ENCODE data around the gene LRRC8D. TPM values are rescaled to one million over a fixed set of nuclear protein-coding genes. Genes with fewer than 3 reads are reported as not detected.
"Not testable (repeated sequence)": the region's sequence is repeated elsewhere in the genome, so short reads cannot be mapped to it uniquely, and the experiment has no call there.

LRRC8D gene
- total and polyA plus RNA-seq, 9 of the 15 experiments (the other 6 are each of a cell fraction or from before 2014, with no cell fraction given) = 3.4 to 53.9 (median 15.9) TPM

- TF ChIP-seq ZBTB26 (CRISPR knock-in tag; IDR thresholded peaks at IDR 0.05) = no peak
Measured at GRCh38 chr1:89980605-89981004, 159.8 kb downstream of the LRRC8D start (continued).

- H3K79me2 ChIP-seq (ENCODE audit: control insufficient read depth, insufficient read depth, low read length); H3K27ac ChIP-seq (ENCODE audit: extremely low read depth, low read depth, low read length); FAIRE-seq; H3K9me3 ChIP-seq (replicated peaks; ENCODE audit: control insufficient read depth, insufficient read depth, low read depth, low read length); CTCF ChIA-PET (ENCODE audit: low intra/inter-chr PET ratio); POLR2A ChIA-PET; H3K27me3 ChIP-seq (ENCODE audit: control insufficient read depth in 2 of 2, insufficient read depth in 2 of 2, low read length in 2 of 2); H3K36me3 ChIP-seq (ENCODE audit: control insufficient read depth, insufficient read depth, low read length); DNase-seq (ENCODE audit: extremely low read depth in 1 of 4, low spot score in 3 of 4); H3K9ac ChIP-seq (ENCODE audit: insufficient read depth in 1 of 2, low read depth in 2 of 2, low read length in 2 of 2); BruUV-seq (replicated peaks); H3K4me3 ChIP-seq; ATAC-seq; H3K4me1 ChIP-seq (replicated peaks in 1 of 2; ENCODE audit: control insufficient read depth in 2 of 2, insufficient read depth in 2 of 2, low read length in 2 of 2); H4K20me1 ChIP-seq (replicated peaks; ENCODE audit: control insufficient read depth, insufficient read depth, low read length); H3K9me1 ChIP-seq (ENCODE audit: control insufficient read depth, insufficient read depth, low read length); H3K4me2 ChIP-seq (ENCODE audit: insufficient read depth, low read length): not testable (repeated sequence)
- in situ Hi-C loops (cut with MboI) (loop anchor here (25.0 kb wide), 1 partner anchor 871 kb away; no protein-coding TSS in a partner anchor), intact Hi-C loops (cut with micrococcal nuclease) (loop anchor here (10.0 kb wide), 1 partner anchor 498 kb away; no protein-coding TSS in a partner anchor)
- H2AFZ ChIP-seq (ENCODE audit: low read depth, low read length) = peak overlapping the region; percentile 29; the same call in 1 of the 2 replicates
- WGBS (ENCODE audit: insufficient coverage, low coverage, missing lambda C conversion rate) = 66% methylated on average over 2 of the region's 2 CpGs
Measured at GRCh38 chr1:89982846-89983245, 162.0 kb downstream of the LRRC8D start.

GRCh38 chr1:89984564-89985116 is 163.8 kb downstream of the LRRC8D start:
- CTCF ChIA-PET (ENCODE audit: low intra/inter-chr PET ratio); H3K4me2 ChIP-seq (ENCODE audit: insufficient read depth, low read length); H3K9ac ChIP-seq (ENCODE audit: insufficient read depth in 1 of 2, low read depth in 2 of 2, low read length in 2 of 2); DNase-seq (ENCODE audit: extremely low read depth in 1 of 4, low spot score in 3 of 4); H3K27ac ChIP-seq (ENCODE audit: extremely low read depth, low read depth, low read length); ATAC-seq; H3K9me3 ChIP-seq (replicated peaks; ENCODE audit: control insufficient read depth, insufficient read depth, low read depth, low read length); FAIRE-seq; BruUV-seq (replicated peaks); H3K36me3 ChIP-seq (ENCODE audit: control insufficient read depth, insufficient read depth, low read length); H2AFZ ChIP-seq (ENCODE audit: low read depth, low read length); H3K79me2 ChIP-seq (ENCODE audit: control insufficient read depth, insufficient read depth, low read length); H3K4me1 ChIP-seq (replicated peaks in 1 of 2; ENCODE audit: control insufficient read depth in 2 of 2, insufficient read depth in 2 of 2, low read length in 2 of 2); H3K4me3 ChIP-seq; H4K20me1 ChIP-seq (replicated peaks; ENCODE audit: control insufficient read depth, insufficient read depth, low read length); H3K27me3 ChIP-seq (ENCODE audit: control insufficient read depth in 2 of 2, insufficient read depth in 2 of 2, low read length in 2 of 2); H3K9me1 ChIP-seq (ENCODE audit: control insufficient read depth, insufficient read depth, low read length): not testable (repeated sequence)
- in situ Hi-C loops (cut with MboI) = loop anchor here (5.0 to 25.0 kb wide), 2 partner anchors 177 to 872 kb away; no protein-coding TSS in a partner anchor
- peak; percentile 87 for TF ChIP-seq ZBTB33 (CRISPR knock-in tag; IDR thresholded peaks at IDR 0.05)
- WGBS (ENCODE audit: insufficient coverage, low coverage, missing lambda C conversion rate) = no CpG with 5 or more reads among the region's 33 CpGs
- POLR2A ChIA-PET = interaction anchor here (0.6 kb wide), 1 partner anchor 58 kb away, joined by 4 read pairs; no protein-coding TSS in a partner anchor
- intact Hi-C loops (cut with micrococcal nuclease) = loop anchor here (5.0 to 10.0 kb wide), 3 partner anchors 82 to 500 kb away; partner anchors contain the start of gene LRRC8C
